Vagina (tissue), 2 donors: ENCODE data around the gene GIPC2.

ENCODE experiments used
- POLR2A ChIP-seq, 2 donors: fragments of 450-650 bp; IDR thresholded peaks; one replicate each; pipeline ENCODE4 v1.6.1; 2017; ENCODE audit warnings: antibody characterized with exemption in 2 of 2, mild to moderate bottlenecking in 2 of 2, moderate library complexity in 2 of 2
- POLR2AphosphoS5 ChIP-seq, 2 donors: sonication (generic); formaldehyde crosslinking; IDR thresholded peaks; one replicate each; pipeline ENCODE4 v1.9.0; 2017; ENCODE audit warnings: antibody characterized with exemption in 2 of 2, mild to moderate bottlenecking in 2 of 2, low read depth in 1 of 2; ENCODE audit not compliant: insufficient read depth in 1 of 2

- TF ChIP-seq POLR2A (IDR thresholded peaks at IDR 0.05) (no peak), POLR2AphosphoS5 (IDR thresholded peaks at IDR 0.05; ENCODE audit: insufficient read depth in 1 of 2, low read depth in 1 of 2) (no peak)
Observed at GRCh38 chr1:78104322-78104721, 58.6 kb downstream of the GIPC2 start.
